Mononuclear cell (primary cell): Measurements from ENCODE around the gene NHP2. TPM values are rescaled to one million over a fixed set of nuclear protein-coding genes. Genes with fewer than 3 reads are reported as not detected.

Source experiments
- total RNA-seq: library from RNA; depleted of rRNA; stranded (reverse); fragments of >200 nt; gene quantifications from one replicate; pipeline ENCODE4 v1.2.3, GENCODE V29; 2012

Gene NHP2
- total RNA-seq, 1 donor = 47.5 TPM

Other genes starting within 250 kb of the NHP2 start
- gene PROP1, start 157.6 kb downstream of the NHP2 start, total RNA-seq = not detected
- 5.1 TPM for gene N4BP3, start 40.4 kb downstream of the NHP2 start, total RNA-seq
- 10.2 TPM for gene RMND5B, start 22.9 kb downstream of the NHP2 start, total RNA-seq
- gene GMCL2, start 33.5 kb upstream of the NHP2 start, total RNA-seq = not detected
- 27.0 TPM for gene HNRNPAB, start 50.6 kb upstream of the NHP2 start, total RNA-seq
- 38.4 TPM for gene PHYKPL, start 78.9 kb upstream of the NHP2 start, total RNA-seq